ENCODE results near the gene EPC2. TPM values are rescaled to one million over a fixed set of nuclear protein-coding genes. Genes with fewer than 3 reads are reported as not detected.

EPC2 gene, protein sequence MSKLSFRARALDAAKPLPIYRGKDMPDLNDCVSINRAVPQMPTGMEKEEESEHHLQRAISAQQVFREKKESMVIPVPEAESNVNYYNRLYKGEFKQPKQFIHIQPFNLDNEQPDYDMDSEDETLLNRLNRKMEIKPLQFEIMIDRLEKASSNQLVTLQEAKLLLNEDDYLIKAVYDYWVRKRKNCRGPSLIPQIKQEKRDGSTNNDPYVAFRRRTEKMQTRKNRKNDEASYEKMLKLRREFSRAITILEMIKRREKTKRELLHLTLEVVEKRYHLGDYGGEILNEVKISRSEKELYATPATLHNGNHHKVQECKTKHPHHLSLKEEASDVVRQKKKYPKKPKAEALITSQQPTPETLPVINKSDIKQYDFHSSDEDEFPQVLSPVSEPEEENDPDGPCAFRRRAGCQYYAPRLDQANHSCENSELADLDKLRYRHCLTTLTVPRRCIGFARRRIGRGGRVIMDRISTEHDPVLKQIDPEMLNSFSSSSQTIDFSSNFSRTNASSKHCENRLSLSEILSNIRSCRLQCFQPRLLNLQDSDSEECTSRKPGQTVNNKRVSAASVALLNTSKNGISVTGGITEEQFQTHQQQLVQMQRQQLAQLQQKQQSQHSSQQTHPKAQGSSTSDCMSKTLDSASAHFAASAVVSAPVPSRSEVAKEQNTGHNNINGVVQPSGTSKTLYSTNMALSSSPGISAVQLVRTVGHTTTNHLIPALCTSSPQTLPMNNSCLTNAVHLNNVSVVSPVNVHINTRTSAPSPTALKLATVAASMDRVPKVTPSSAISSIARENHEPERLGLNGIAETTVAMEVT
- 10 to 100 TPM; 13.1 to 21.8 (median 14.6) TPM for total RNA-seq

DNA sequence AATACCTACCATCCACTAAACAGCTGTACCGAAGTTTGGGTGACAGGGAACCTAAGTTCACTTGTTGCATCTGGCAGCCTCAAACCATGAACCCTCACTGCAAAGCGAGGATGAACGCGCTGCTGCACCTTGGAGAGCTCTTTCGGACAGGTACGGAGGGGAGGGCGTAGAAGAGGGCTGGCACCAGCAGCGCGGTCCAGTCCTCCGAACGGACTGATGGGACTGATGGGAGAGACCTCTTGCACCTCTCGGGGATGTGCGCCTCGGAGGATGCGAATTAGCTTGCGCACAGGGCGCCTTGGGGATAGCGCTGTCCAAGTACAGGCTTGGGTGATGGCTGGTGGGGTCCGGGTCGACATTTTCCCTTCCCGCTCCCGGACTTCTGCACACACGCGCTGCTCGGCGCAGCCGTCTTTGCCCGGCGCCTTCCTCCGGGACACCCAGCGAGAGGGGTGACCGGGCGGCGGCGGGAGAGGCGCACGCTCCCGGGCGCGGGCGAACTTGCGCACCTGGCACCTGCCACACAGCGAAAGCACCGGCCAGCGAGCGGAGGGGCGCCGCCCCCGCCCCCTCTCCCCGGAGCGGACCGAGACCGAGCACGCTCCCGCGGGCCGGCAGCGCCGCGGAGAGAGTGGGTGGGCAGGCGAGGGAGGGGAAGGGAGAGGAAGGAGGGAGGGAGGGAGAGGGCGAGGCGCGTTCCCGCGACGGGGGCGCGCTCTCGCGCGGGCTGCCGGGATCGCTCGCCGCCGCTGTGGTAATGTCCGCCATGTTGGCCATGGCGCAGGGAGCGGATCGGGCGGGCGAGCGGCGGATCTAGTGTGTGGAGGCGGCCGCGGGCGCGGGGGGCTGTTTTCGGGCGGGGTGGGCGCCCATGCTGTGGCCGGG lies at the start of gene EPC2:
Gene EPC2 (plus strand): TSS at position 754 of the 885 bp plus-strand sequence. CDS start 267 bp downstream, outside the sequence.
- H3K36me3 ChIP-seq = no peaks in the 10 kb centered on the region
- peak; percentile 65 to 83 for DNase-seq
- peak; percentile 79 to 84 for ATAC-seq
- no peaks in the 10 kb centered on the region for H3K9me3 ChIP-seq
- TF ChIP-seq, protein P1, sequence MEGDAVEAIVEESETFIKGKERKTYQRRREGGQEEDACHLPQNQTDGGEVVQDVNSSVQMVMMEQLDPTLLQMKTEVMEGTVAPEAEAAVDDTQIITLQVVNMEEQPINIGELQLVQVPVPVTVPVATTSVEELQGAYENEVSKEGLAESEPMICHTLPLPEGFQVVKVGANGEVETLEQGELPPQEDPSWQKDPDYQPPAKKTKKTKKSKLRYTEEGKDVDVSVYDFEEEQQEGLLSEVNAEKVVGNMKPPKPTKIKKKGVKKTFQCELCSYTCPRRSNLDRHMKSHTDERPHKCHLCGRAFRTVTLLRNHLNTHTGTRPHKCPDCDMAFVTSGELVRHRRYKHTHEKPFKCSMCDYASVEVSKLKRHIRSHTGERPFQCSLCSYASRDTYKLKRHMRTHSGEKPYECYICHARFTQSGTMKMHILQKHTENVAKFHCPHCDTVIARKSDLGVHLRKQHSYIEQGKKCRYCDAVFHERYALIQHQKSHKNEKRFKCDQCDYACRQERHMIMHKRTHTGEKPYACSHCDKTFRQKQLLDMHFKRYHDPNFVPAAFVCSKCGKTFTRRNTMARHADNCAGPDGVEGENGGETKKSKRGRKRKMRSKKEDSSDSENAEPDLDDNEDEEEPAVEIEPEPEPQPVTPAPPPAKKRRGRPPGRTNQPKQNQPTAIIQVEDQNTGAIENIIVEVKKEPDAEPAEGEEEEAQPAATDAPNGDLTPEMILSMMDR (IDR thresholded peaks at IDR 0.05 in 4 of 5, conservative IDR thresholded peaks at IDR 0.05 in 1 of 5) = no peak
- peak; percentile 39 to 44 for TF ChIP-seq POLR2A (IDR thresholded peaks at IDR 0.05)
- in situ Hi-C loops (cut with MboI; ENCODE audit: low sequenced_read_pairs in 4 of 4) = no loop called here
- H3K27me3 ChIP-seq = no peaks in the 10 kb centered on the region
- peaks cover 31 to 32% of the 10 kb centered on the region in 2 donors for H3K4me1 ChIP-seq
- H3K27ac ChIP-seq = peak within 1 kb of the TSS; percentile 97 to 100 (median 98)
- intact Hi-C loops (cut with DNase I; ENCODE audit: low total_unique reads) = loop anchor here (2.0 to 10.0 kb wide), 4 partner anchors 77 to 941 kb away; partner anchors contain the start of genes MBD5, MMADHC and ORC4
- H3K4me3 ChIP-seq = peak within 1 kb of the TSS; percentile 80 to 90 (median 88)

DNA sequence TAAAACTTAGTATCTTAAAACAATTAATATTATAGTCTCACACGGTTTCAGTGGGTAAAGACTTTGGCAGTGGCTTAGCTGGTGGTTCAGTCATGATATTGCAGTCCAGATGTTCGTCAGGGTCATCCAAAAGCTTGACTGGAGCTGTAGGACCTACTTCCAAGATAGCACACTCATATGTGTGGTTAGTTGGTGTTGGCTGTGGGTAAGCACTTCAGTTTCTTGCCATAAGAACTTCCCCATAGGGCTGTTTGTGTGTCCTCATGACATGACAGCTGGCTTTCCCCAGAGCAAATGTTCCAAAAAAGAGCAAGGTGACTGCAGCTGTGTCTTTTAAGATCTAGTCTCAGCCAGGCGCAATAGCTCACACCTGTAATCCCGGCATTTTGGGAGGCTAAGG lies 48.5 kb upstream of the EPC2 start:
- H3K27me3 ChIP-seq = no peaks in the 10 kb centered on the region
- ATAC-seq (no peak), DNase-seq (no peak)
- H3K4me1 ChIP-seq = no peaks in the 10 kb centered on the region
- TF ChIP-seq, protein P1 (IDR thresholded peaks at IDR 0.05 in 4 of 5, conservative IDR thresholded peaks at IDR 0.05 in 1 of 5) = no peak
- no peak for TF ChIP-seq POLR2A (IDR thresholded peaks at IDR 0.05)
- intact Hi-C loops (cut with DNase I; ENCODE audit: low total_unique reads) = no loop called here
- in situ Hi-C loops (cut with MboI; ENCODE audit: low sequenced_read_pairs in 4 of 4) = no loop called here
- no peak overlapping the region for H3K4me3 ChIP-seq
- H3K36me3 ChIP-seq = no peaks in the 10 kb centered on the region
- H3K27ac ChIP-seq = no peak overlapping the region
- H3K9me3 ChIP-seq = peaks cover 0 to 5% (median 0%) of the 10 kb centered on the region in 3 donors

DNA sequence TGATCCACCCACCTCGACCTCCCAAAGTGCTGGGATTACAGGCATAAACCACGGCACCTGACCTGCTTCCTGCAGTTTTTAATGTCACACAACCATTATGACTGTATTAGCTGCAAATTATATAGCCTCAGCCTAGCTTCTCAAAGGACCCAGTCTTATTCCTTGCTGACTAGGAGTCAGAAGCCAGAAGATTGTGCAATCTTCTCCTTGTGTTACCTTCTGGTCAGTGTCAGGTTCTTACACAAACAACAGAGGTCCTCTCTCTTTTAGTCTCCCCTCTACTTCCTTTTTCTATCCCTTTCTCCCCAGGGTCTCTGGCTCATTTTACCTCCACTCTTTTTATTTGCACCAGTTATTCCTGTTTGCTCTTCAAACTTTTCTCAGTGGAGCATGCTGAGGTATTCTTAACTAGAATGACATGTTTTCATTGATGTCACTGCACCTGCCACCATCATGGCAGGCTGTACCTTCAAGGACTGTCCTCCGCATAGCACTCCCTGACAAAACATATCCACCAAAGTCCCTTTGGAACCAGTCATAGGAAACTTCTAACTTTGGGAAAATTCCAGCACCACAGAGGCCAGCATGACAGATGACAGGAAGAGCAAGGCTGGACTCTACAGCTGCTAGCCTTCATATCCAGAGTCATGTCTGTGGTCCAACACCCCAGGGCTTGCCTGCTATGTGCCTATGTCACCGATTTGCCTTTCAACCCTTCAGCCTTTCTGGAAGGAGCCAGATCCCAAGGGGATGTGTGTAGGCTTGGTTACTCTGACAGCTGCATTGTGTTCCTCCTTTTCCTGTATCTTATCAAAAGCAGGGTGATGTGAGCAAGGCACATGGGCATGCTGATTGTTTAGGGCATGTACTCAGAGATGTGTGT lies 45.2 kb upstream of the EPC2 start:
- intact Hi-C loops (cut with DNase I; ENCODE audit: low total_unique reads) (no loop called here), in situ Hi-C loops (cut with MboI; ENCODE audit: low sequenced_read_pairs in 4 of 4) (no loop called here)
- TF ChIP-seq, protein P1 (IDR thresholded peaks at IDR 0.05 in 4 of 5, conservative IDR thresholded peaks at IDR 0.05 in 1 of 5) = no peak
- no peak for TF ChIP-seq POLR2A (IDR thresholded peaks at IDR 0.05)
- no peak for ATAC-seq
- DNase-seq = no peak
- Histone ChIP-seq H3K4me3 (no peak overlapping the region), H3K4me1 (no peaks in the 10 kb centered on the region), H3K36me3 (no peaks in the 10 kb centered on the region), H3K9me3 (peaks cover 0 to 5% (median 0%) of the 10 kb centered on the region in 3 donors), H3K27ac (no peak overlapping the region), H3K27me3 (no peaks in the 10 kb centered on the region)
